Measurements from ENCODE around the gene NCR3LG1.

DNA sequence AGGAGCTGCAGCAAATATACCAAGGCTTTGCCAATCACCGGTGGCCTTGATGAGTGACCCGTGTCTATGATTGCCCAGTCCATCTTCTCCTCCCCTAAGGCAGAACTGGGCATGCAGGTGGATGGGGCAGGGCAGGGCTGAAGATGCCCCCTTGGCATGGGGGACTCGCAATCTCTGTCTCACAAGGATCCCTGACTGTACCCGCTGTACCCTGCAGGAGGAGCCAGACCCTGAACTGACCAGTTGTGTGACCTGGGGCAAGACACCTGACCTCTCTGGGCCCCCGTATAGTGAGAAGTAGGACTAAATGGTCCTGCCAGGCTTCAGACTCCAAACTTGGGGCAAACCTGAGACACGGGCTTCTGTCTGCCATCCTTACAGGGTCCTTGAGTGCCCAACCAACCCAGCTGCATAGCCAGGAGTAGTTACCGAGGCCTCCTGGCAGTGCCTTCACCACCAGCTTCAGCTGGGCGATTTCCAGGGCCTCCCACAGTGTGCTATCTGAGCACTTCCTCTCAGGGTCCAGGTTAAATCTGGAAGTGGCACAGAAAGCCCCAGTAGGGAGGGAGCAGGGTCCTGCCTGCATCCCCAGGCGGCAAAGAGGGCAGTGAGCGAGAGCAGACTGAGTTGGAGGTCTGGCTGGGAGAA is 43.3 kb downstream of the NCR3LG1 start:
- TF ChIP-seq, protein P1, sequence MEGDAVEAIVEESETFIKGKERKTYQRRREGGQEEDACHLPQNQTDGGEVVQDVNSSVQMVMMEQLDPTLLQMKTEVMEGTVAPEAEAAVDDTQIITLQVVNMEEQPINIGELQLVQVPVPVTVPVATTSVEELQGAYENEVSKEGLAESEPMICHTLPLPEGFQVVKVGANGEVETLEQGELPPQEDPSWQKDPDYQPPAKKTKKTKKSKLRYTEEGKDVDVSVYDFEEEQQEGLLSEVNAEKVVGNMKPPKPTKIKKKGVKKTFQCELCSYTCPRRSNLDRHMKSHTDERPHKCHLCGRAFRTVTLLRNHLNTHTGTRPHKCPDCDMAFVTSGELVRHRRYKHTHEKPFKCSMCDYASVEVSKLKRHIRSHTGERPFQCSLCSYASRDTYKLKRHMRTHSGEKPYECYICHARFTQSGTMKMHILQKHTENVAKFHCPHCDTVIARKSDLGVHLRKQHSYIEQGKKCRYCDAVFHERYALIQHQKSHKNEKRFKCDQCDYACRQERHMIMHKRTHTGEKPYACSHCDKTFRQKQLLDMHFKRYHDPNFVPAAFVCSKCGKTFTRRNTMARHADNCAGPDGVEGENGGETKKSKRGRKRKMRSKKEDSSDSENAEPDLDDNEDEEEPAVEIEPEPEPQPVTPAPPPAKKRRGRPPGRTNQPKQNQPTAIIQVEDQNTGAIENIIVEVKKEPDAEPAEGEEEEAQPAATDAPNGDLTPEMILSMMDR (IDR thresholded peaks at IDR 0.05): no peak
- TF ChIP-seq ZFX (IDR thresholded peaks at IDR 0.05; ENCODE audit: borderline replicate concordance): no peak

Measured in 22Rv1 (cell line).